Kidney (tissue), 14 donors: ENCODE results near the gene CDCA3. TPM values are rescaled to one million over a fixed set of nuclear protein-coding genes. Genes with fewer than 3 reads are reported as not detected.

Experiments used
- DNase-seq, 5 donors: peaks; one replicate each; pipeline ENCODE4 v3.0.0-alpha.2; 2013 to 2020
- FAIRE-seq: peaks from 2 replicates; lab custom pipeline; 2012; peaks lifted over from hg19 to GRCh38; lab: Jason Lieb, UNC
- H3K27ac ChIP-seq, 2 donors: one replicate each; pipeline ENCODE4 v1.7.0; 2013; ENCODE audit warnings: low read depth in 2 of 2, low read length in 2 of 2, inconsistent platforms in 1 of 2
- H3K27me3 ChIP-seq: one replicate; pipeline ENCODE4 v1.7.1; 2013; ENCODE audit warnings: low read length, inconsistent platforms; ENCODE audit not compliant: control insufficient read depth, insufficient read depth
- H3K36me3 ChIP-seq, 3 donors: one replicate each; pipeline versions ENCODE4 v1.7.0 to v1.7.1; 2013; ENCODE audit warnings: low read length in 3 of 3, control low read depth in 1 of 3, inconsistent platforms in 1 of 3; ENCODE audit not compliant: insufficient read depth in 3 of 3, control insufficient read depth in 2 of 3
- H3K4me1 ChIP-seq, 3 donors: one replicate each; pipeline versions ENCODE4 v1.7.0 to v1.7.1; 2013; ENCODE audit warnings: low read length in 3 of 3, inconsistent platforms in 1 of 3, low read depth in 1 of 3; ENCODE audit not compliant: control insufficient read depth in 2 of 3, insufficient read depth in 2 of 3
- H3K4me3 ChIP-seq, 3 donors: one replicate each; pipeline versions ENCODE4 v1.7.0 to v1.8.1; 2013; ENCODE audit warnings: low read length in 3 of 3, control low read depth in 1 of 3, inconsistent platforms in 1 of 3
- H3K9ac ChIP-seq, 3 donors: one replicate each; pipeline versions ENCODE4 v1.7.0 to v1.7.1; 2013; ENCODE audit warnings: low read length in 3 of 3, control low read depth in 1 of 3, inconsistent platforms in 1 of 3
- H3K9me3 ChIP-seq, 3 donors: one replicate each; pipeline versions ENCODE4 v1.7.0 to v1.7.1; 2013; ENCODE audit warnings: low read length in 3 of 3, control low read depth in 1 of 3, inconsistent platforms in 1 of 3; ENCODE audit not compliant: control insufficient read depth in 2 of 3, insufficient read depth in 1 of 3
- intact Hi-C: fragments of 100-400 bp; cut with DNase I; formaldehyde crosslinking; loops from one replicate; pipeline ENCODE4 v1.11.1; 2022
- polyA plus RNA-seq: library from polyadenylated mRNA; stranded (reverse); fragments of 350-450 nt; fragmentation: Illumina TruSeq; extraction: RNeasy Lipid Tissue Mini Kit (QIAGEN cat#74804); gene quantifications from one replicate; pipeline ENCODE4 v1.2.3, GENCODE V29; 2014; ENCODE audit warnings: low read depth, low replicate concordance; ENCODE audit not compliant: insufficient read depth
- total RNA-seq: library from RNA; stranded (reverse); fragmentation: NEBNext Ultra II Directional; extraction: Animal tissue kit (Norgen Biotek cat#: 25700); gene quantifications from one replicate; pipeline ENCODE4 v1.2.1, GENCODE V29; 2021
- TF ChIP-seq, protein P1 (sequence below): IDR thresholded peaks from 3 replicates; pipeline ENCODE4 v1.5.1; 2012; ENCODE audit warnings: mild to moderate bottlenecking, moderate library complexity, borderline replicate concordance; ENCODE audit not compliant: insufficient read depth; ENCODE audit errors: extremely low read depth
- donor health status: control.
- donor health status: control.
- donor health status: control.
- donor health status: control.
- donor health status: control.
- donor health status: DM: yes; HTN: yes; CAD: no.
- donor health status: Normal renal cell carcinoma (clear cell type).

The CDCA3 gene
- total and polyA plus RNA-seq, 2 donors from 2014 or later = 1.3 to 2.1 TPM

- no peak for FAIRE-seq
- intact Hi-C loops = no loop called here
- Histone ChIP-seq H3K4me1 (no peaks in the 10 kb centered on the region), H3K9me3 (no peaks in the 10 kb centered on the region), H3K36me3 (peaks cover 12 to 77% (median 46%) of the 10 kb centered on the region in 3 donors), H3K27me3 (no peaks in the 10 kb centered on the region), H3K4me3 (no peak overlapping the region), H3K9ac (no peak overlapping the region), H3K27ac (no peak overlapping the region)
- TF ChIP-seq, protein P1, sequence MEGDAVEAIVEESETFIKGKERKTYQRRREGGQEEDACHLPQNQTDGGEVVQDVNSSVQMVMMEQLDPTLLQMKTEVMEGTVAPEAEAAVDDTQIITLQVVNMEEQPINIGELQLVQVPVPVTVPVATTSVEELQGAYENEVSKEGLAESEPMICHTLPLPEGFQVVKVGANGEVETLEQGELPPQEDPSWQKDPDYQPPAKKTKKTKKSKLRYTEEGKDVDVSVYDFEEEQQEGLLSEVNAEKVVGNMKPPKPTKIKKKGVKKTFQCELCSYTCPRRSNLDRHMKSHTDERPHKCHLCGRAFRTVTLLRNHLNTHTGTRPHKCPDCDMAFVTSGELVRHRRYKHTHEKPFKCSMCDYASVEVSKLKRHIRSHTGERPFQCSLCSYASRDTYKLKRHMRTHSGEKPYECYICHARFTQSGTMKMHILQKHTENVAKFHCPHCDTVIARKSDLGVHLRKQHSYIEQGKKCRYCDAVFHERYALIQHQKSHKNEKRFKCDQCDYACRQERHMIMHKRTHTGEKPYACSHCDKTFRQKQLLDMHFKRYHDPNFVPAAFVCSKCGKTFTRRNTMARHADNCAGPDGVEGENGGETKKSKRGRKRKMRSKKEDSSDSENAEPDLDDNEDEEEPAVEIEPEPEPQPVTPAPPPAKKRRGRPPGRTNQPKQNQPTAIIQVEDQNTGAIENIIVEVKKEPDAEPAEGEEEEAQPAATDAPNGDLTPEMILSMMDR = no peak
- peak in 1 of 5 donors; percentile 41 for DNase-seq
These were observed 9.9 kb upstream of the CDCA3 start for GRCh38 chr12:6860942-6861341.

DNA sequence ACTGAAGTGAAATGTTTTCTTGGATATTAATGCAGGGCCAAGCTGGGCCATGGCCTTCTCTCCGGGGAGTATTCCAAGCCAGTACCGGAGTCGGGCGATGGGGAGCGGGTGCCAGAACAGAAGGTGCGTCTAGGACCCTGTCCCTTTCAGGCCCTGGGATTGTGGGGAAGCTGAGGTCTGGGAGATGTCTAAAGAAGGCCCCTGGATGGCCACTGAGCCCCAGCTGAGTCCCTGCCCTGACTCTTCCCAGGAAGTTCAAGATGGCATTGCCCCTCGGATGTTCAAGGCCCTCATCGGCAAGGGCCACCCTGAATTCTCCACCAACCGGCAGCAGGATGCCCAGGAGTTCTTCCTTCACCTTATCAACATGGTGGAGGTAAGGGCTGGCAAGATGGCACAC is 9.0 kb upstream of the CDCA3 start:
- Histone ChIP-seq H3K9ac (no peak overlapping the region), H3K4me3 (no peak overlapping the region), H3K36me3 (peaks cover 12 to 77% (median 46%) of the 10 kb centered on the region in 3 donors), H3K4me1 (no peaks in the 10 kb centered on the region), H3K27ac (no peak overlapping the region), H3K9me3 (no peaks in the 10 kb centered on the region), H3K27me3 (no peaks in the 10 kb centered on the region)
- DNase-seq = peak in 1 of 5 donors; percentile 55
- intact Hi-C loops = no loop called here
- FAIRE-seq = no peak
- TF ChIP-seq, protein P1 = no peak

DNA sequence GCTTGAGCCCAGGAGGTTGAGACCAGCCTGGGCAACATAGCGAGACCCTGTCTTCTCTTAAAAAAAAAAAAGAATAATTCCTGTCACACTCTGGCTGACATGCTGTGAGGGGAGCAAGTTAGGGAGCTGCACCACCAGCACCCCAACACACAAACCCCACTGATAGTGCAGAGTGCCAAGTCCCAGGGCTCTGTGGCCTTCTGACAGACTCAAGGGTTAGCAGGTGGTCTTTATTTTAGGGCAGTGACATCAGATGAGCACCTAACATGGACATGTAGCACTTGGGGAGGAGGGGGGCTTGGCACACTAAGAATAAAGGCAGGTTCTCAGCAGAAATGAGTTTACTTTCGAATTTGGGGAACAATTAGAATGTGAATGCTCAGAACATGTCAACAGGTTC is 7.7 kb upstream of the CDCA3 start:
- FAIRE-seq = no peak
- H3K36me3 ChIP-seq = peaks cover 12 to 71% (median 49%) of the 10 kb centered on the region in 3 donors
- TF ChIP-seq, protein P1 = no peak

GRCh38 chr12:6855322-6855721 is 4.2 kb upstream of the CDCA3 start:
- peak in 1 of 5 donors; percentile 47 for DNase-seq
- Histone ChIP-seq H3K27ac (no peak overlapping the region), H3K4me1 (peaks cover 0 to 11% (median 6%) of the 10 kb centered on the region in 3 donors), H3K36me3 (peaks cover 9 to 40% (median 28%) of the 10 kb centered on the region in 3 donors), H3K4me3 (no peak overlapping the region), H3K9ac (no peak overlapping the region), H3K27me3 (no peaks in the 10 kb centered on the region), H3K9me3 (no peaks in the 10 kb centered on the region)
- intact Hi-C loops = no loop called here
- TF ChIP-seq, protein P1 = no peak
- FAIRE-seq = no peak

More for the DNA sequence above, 7.7 kb upstream of the CDCA3 start:
- H3K27ac ChIP-seq = no peak overlapping the region
- no peaks in the 10 kb centered on the region for H3K9me3 ChIP-seq
- no peaks in the 10 kb centered on the region for H3K27me3 ChIP-seq
- DNase-seq = peak in 1 of 5 donors; percentile 12
- H3K9ac ChIP-seq = no peak overlapping the region
- no peaks in the 10 kb centered on the region for H3K4me1 ChIP-seq
- intact Hi-C loops = no loop called here
- no peak overlapping the region for H3K4me3 ChIP-seq
